Effector CD4-positive, alpha-beta T cell (primary cell): ENCODE data around the gene GPRC5A. TPM values are rescaled to one million over a fixed set of nuclear protein-coding genes. Genes with fewer than 3 reads are reported as not detected.
"Not testable (repeated sequence)": the region's sequence is repeated elsewhere in the genome, so short reads cannot be mapped to it uniquely, and the experiment has no call there.

Experiments
- DNase-seq: peaks from one replicate; pipeline ENCODE4 v3.0.0-alpha.2; 2020
- total RNA-seq: gene quantifications from one replicate; lab custom pipeline; 2026; lab: John Stamatoyannopoulos, UW

The GPRC5A gene
- total RNA-seq: not detected

GRCh38 chr12:12891080-12891880 lies at the start of gene GPRC5A:
TSS of gene GPRC5A (plus strand) at chr12:12891562. CDS start at chr12:12908250, 16,688 bp downstream.
- DNase-seq: peak; percentile 3

GRCh38 chr12:12845794-12846243 lies 45.5 kb upstream of the GPRC5A start:
- DNase-seq: no peak

GRCh38 chr12:12846780-12847179 lies 44.6 kb upstream of the GPRC5A start:
- DNase-seq: not testable (repeated sequence)

GRCh38 chr12:12853435-12853834 lies 37.9 kb upstream of the GPRC5A start:
- DNase-seq: no peak

GRCh38 chr12:12859690-12860089 lies 31.7 kb upstream of the GPRC5A start:
- no peak for DNase-seq

GRCh38 chr12:12864243-12864642 lies 27.1 kb upstream of the GPRC5A start:
- no peak for DNase-seq

GRCh38 chr12:12868477-12869235 lies 22.7 kb upstream of the GPRC5A start:
- no peak for DNase-seq

- no peak for DNase-seq
Measured at GRCh38 chr12:12870465-12870864, 20.9 kb upstream of the GPRC5A start.

GRCh38 chr12:12871587-12872138 lies 19.7 kb upstream of the GPRC5A start:
- no peak for DNase-seq

GRCh38 chr12:12872139-12872933 lies 19.0 kb upstream of the GPRC5A start:
- no peak for DNase-seq

GRCh38 chr12:12872934-12873275 lies 18.5 kb upstream of the GPRC5A start:
- DNase-seq: no peak

GRCh38 chr12:12874029-12874428 lies 17.3 kb upstream of the GPRC5A start:
- DNase-seq: no peak

- not testable (repeated sequence) for DNase-seq
Measured at GRCh38 chr12:12875301-12875700, 16.1 kb upstream of the GPRC5A start.

GRCh38 chr12:12877153-12877768 lies 14.1 kb upstream of the GPRC5A start:
- no peak for DNase-seq

- no peak for DNase-seq
Measured at GRCh38 chr12:12877781-12878455, 13.4 kb upstream of the GPRC5A start.

- no peak for DNase-seq
Measured at GRCh38 chr12:12880537-12880936, 10.8 kb upstream of the GPRC5A start.

GRCh38 chr12:12881151-12881909 lies 10.0 kb upstream of the GPRC5A start:
- DNase-seq: no peak

GRCh38 chr12:12882288-12882687 lies 9.1 kb upstream of the GPRC5A start:
- no peak for DNase-seq

- no peak for DNase-seq
Measured at GRCh38 chr12:12883369-12884001, 7.9 kb upstream of the GPRC5A start.

- no peak for DNase-seq
Measured at GRCh38 chr12:12885096-12885792, 6.1 kb upstream of the GPRC5A start.
